Fibroblast of lung (primary cell): ENCODE results near the gene HCST. TPM values are rescaled to one million over a fixed set of nuclear protein-coding genes. Genes with fewer than 3 reads are reported as not detected.

Experiments used
- DNase-seq, 2 donors: peaks; one replicate each; pipeline versions ENCODE4 v3.0.0 to v3.0.0-alpha.2; 2010; ENCODE audit warnings: low read depth in 2 of 2
- H2AFZ ChIP-seq: 2 replicates; pipeline ENCODE4 v1.5.1; 2012; ENCODE audit warnings: low read length, control low read depth, inconsistent platforms
- H3K27ac ChIP-seq: 2 replicates; pipeline ENCODE4 v1.5.1; 2011; ENCODE audit warnings: low read length, control low read depth; ENCODE audit not compliant: insufficient read depth
- H3K27me3 ChIP-seq: 2 replicates; pipeline ENCODE4 v1.5.1; 2011; ENCODE audit warnings: mild to moderate bottlenecking, low read length; ENCODE audit not compliant: control insufficient read depth, insufficient read depth
- H3K36me3 ChIP-seq: 2 replicates; pipeline ENCODE4 v1.5.1; 2011; ENCODE audit warnings: low read length; ENCODE audit not compliant: control insufficient read depth, insufficient read depth
- H3K4me1 ChIP-seq: 2 replicates; pipeline ENCODE4 v1.5.1; 2011; ENCODE audit warnings: low read length; ENCODE audit not compliant: control insufficient read depth, insufficient read depth; ENCODE audit errors: extremely low read depth
- H3K4me2 ChIP-seq: 2 replicates; pipeline ENCODE4 v1.5.1; 2011; ENCODE audit warnings: low read length, control low read depth; ENCODE audit not compliant: insufficient read depth; ENCODE audit errors: extremely low read depth
- H3K4me3 ChIP-seq, 4 experiments: fragments of 200-600 bp in 1 of 4; sonication (generic) in 1 of 4; replicated peaks in 1 of 4; 2 replicates each; pipeline ENCODE4 v1.5.1; 2011 to 2016; ENCODE audit warnings: low read length in 4 of 4, low read depth in 3 of 4, mild to moderate bottlenecking in 3 of 4, control low read depth in 2 of 4, inconsistent platforms in 1 of 4, mixed read lengths in 1 of 4; ENCODE audit not compliant: insufficient read depth in 1 of 4; ENCODE audit errors: control extremely low read depth in 1 of 4
- H3K79me2 ChIP-seq: 2 replicates; pipeline ENCODE4 v1.5.1; 2012; ENCODE audit warnings: mild to moderate bottlenecking, low read length, inconsistent platforms; ENCODE audit not compliant: control insufficient read depth, insufficient read depth
- H3K9ac ChIP-seq: 2 replicates; pipeline ENCODE4 v1.5.1; 2011; ENCODE audit warnings: mild to moderate bottlenecking, low read length, control low read depth; ENCODE audit not compliant: insufficient read depth
- H3K9me3 ChIP-seq: 2 replicates; pipeline ENCODE4 v1.5.1; 2012; ENCODE audit warnings: low read depth, low read length; ENCODE audit not compliant: control insufficient read depth, insufficient read depth
- H4K20me1 ChIP-seq: 2 replicates; pipeline ENCODE4 v1.5.1; 2011; ENCODE audit warnings: low read length; ENCODE audit not compliant: control insufficient read depth, insufficient read depth; ENCODE audit errors: extremely low read depth
- EZH2 ChIP-seq: IDR thresholded peaks from 2 replicates; pipeline ENCODE4 v1.5.1; 2012; ENCODE audit warnings: low read length, control low read depth, mild to moderate bottlenecking; ENCODE audit errors: missing control alignments
- polyA plus RNA-seq, 2 donors: library from polyadenylated mRNA; depleted of rRNA in 1 of 2; stranded (reverse) in 1 of 2; unstranded in 1 of 2; fragments of >200 nt; gene quantifications; 2 replicates each; pipeline ENCODE4 v1.2.1, GENCODE V29; 2011 to 2012; ENCODE audit warnings: missing spikeins in 1 of 2
- total RNA-seq: library from RNA; depleted of rRNA; stranded (reverse); fragments of >200 nt; gene quantifications from 2 replicates; pipeline ENCODE4 v1.2.1, GENCODE V29; 2014
- TF ChIP-seq, protein P1 (sequence below), 2 donors: IDR thresholded peaks in 1 of 2; conservative IDR thresholded peaks in 1 of 2; 1 replicate in 1 of 2; 2 replicates in 1 of 2; pipeline ENCODE4 v1.5.1; 2011 to 2012; ENCODE audit warnings: low read length in 2 of 2, control low read depth in 1 of 2, inconsistent platforms in 1 of 2, low read depth in 1 of 2, mild to moderate bottlenecking in 1 of 2

The HCST gene
- total and polyA plus RNA-seq, 2 donors (not counting 1 experiment from before 2014, with no cell fraction given) = 0.14 to 2.0 TPM

DNA sequence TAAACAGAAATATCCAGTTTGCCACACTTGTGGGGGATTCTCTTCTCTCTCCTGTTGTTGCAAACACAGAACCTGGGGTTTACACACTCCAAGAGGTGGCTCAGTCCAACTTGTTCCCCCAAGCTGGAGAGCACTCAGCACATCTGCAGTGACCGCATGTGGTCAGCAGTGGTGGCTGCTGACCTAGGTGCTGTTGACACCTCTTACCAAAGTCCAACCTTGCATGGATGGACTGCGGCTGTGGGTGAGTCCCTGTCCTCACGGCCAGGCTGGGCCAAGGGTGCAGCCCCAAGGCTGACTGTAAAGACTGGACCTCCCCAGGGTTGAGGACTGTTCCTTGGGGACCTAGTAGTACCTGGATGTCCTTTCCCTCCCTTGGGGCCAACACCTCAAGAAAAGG, 39.9 kb downstream of the HCST start:
- H3K36me3 ChIP-seq = peaks cover 4% of the 10 kb centered on the region
- H2AFZ ChIP-seq = no peak overlapping the region
- H3K79me2 ChIP-seq = no peaks in the 10 kb centered on the region
- no peak overlapping the region for H3K4me2 ChIP-seq
- no peaks in the 10 kb centered on the region for H3K4me1 ChIP-seq
- no peak overlapping the region for H3K4me3 ChIP-seq
- H3K27ac ChIP-seq = no peak overlapping the region
- TF ChIP-seq, protein P1, sequence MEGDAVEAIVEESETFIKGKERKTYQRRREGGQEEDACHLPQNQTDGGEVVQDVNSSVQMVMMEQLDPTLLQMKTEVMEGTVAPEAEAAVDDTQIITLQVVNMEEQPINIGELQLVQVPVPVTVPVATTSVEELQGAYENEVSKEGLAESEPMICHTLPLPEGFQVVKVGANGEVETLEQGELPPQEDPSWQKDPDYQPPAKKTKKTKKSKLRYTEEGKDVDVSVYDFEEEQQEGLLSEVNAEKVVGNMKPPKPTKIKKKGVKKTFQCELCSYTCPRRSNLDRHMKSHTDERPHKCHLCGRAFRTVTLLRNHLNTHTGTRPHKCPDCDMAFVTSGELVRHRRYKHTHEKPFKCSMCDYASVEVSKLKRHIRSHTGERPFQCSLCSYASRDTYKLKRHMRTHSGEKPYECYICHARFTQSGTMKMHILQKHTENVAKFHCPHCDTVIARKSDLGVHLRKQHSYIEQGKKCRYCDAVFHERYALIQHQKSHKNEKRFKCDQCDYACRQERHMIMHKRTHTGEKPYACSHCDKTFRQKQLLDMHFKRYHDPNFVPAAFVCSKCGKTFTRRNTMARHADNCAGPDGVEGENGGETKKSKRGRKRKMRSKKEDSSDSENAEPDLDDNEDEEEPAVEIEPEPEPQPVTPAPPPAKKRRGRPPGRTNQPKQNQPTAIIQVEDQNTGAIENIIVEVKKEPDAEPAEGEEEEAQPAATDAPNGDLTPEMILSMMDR (conservative IDR thresholded peaks at IDR 0.05 in 1 of 2, IDR thresholded peaks at IDR 0.05 in 1 of 2; ENCODE audit: low read depth in 1 of 2, low read length in 2 of 2) = no peak
- TF ChIP-seq EZH2 = no peak
- no peaks in the 10 kb centered on the region for H3K27me3 ChIP-seq
- no peak overlapping the region for H3K9ac ChIP-seq
- no peak for DNase-seq
- H4K20me1 ChIP-seq = no peaks in the 10 kb centered on the region
- H3K9me3 ChIP-seq = no peaks in the 10 kb centered on the region

DNA sequence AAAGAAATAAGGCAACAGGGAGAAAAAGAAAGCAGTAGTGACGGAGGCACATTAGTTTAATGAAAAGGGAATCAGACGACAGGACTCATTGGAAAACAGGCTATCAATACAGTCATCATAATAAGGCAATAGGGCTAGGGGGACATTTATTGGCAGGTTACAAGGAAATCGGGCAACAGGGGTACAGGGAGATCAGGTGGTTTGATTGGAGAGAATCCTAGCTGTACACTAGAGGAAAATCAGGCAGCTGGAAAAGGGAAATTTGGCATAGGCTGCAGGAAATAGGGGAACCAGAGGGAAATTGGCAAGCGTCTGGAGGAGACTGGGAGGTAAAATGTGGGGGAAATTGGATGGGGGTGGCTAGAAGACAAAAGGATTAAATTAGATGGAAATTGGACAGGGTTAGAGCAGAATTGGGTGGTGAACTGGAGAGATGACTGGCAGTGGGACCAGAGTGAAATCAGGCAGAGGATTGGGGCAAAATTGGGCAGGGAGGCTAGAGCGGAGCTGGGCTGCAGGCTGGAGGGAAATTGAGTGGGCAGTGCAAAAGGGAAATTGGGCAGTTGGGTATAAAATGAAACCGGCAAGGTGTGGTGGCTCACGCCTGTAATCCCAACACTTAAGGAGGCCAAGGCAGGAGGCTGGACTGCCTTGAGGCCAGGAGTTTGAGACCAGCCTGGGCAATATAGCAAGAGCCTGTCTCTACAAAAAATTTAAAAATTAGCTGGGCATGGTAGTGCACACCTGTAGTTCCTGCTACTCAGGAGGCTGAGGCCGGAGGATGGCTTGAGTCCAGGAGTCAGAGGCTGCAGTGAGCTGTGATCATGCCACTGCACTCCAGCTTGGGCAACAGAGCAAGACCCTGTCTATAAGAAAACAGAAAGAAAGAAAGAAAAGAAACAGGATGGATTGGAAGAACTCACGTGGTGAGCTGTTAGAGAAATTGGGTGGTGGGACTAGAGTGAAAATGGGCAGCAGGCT, 41.3 kb downstream of the HCST start:
- Histone ChIP-seq H3K79me2 (no peaks in the 10 kb centered on the region), H4K20me1 (no peaks in the 10 kb centered on the region), H3K36me3 (peaks cover 4% of the 10 kb centered on the region), H3K4me2 (no peak overlapping the region), H3K4me1 (no peaks in the 10 kb centered on the region), H3K27me3 (no peaks in the 10 kb centered on the region), H3K4me3 (no peak overlapping the region), H2AFZ (no peak overlapping the region), H3K9ac (no peak overlapping the region), H3K9me3 (no peaks in the 10 kb centered on the region), H3K27ac (no peak overlapping the region)
- TF ChIP-seq EZH2 = no peak
- TF ChIP-seq, protein P1 (conservative IDR thresholded peaks at IDR 0.05 in 1 of 2, IDR thresholded peaks at IDR 0.05 in 1 of 2; ENCODE audit: low read depth in 1 of 2, low read length in 2 of 2) = no peak
- no peak for DNase-seq

DNA sequence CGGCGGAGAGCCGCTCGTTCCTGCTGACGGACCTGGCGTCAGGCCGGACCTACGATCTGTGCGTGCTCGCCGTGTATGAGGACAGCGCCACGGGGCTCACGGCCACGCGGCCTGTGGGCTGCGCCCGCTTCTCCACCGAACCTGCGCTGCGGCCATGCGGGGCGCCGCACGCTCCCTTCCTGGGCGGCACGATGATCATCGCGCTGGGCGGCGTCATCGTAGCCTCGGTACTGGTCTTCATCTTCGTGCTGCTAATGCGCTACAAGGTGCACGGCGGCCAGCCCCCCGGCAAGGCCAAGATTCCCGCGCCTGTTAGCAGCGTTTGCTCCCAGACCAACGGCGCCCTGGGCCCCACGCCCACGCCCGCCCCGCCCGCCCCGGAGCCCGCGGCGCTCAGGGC, 42.2 kb downstream of the HCST start:
- Histone ChIP-seq H3K9ac (no peak overlapping the region), H3K4me1 (no peaks in the 10 kb centered on the region), H3K79me2 (no peaks in the 10 kb centered on the region), H3K9me3 (no peaks in the 10 kb centered on the region), H3K27me3 (no peaks in the 10 kb centered on the region), H2AFZ (no peak overlapping the region), H3K36me3 (peaks cover 4% of the 10 kb centered on the region), H4K20me1 (no peaks in the 10 kb centered on the region), H3K4me3 (no peak overlapping the region), H3K27ac (no peak overlapping the region), H3K4me2 (no peak overlapping the region)
- no peak for TF ChIP-seq EZH2
- TF ChIP-seq, protein P1 (conservative IDR thresholded peaks at IDR 0.05 in 1 of 2, IDR thresholded peaks at IDR 0.05 in 1 of 2; ENCODE audit: low read depth in 1 of 2, low read length in 2 of 2) = no peak
- no peak for DNase-seq
